HG03457 (cell line): ENCODE results near the gene ARL11.

Experiments
- ATAC-seq: cut with Tn5 transposase; IDR thresholded peaks from one replicate; pipeline ENCODE4 v1.9.1; 2021; ENCODE audit warnings: moderate number of reproducible peaks; ENCODE audit not compliant: unreplicated experiment

Gene ARL11

GRCh38 chr13:49646688-49647087, 18.4 kb downstream of the ARL11 start:
- no peak for ATAC-seq

GRCh38 chr13:49649244-49649962, 21.1 kb downstream of the ARL11 start:
- no peak for ATAC-seq

GRCh38 chr13:49649963-49650312, 21.6 kb downstream of the ARL11 start:
- ATAC-seq = no peak

- no peak for ATAC-seq
Measured at GRCh38 chr13:49651570-49652354, 23.5 kb downstream of the ARL11 start.

- ATAC-seq = no peak
Measured at GRCh38 chr13:49652355-49653305, 24.3 kb downstream of the ARL11 start.

GRCh38 chr13:49653478-49653877, 25.2 kb downstream of the ARL11 start:
- ATAC-seq = no peak

GRCh38 chr13:49654011-49654410, 25.7 kb downstream of the ARL11 start:
- ATAC-seq = no peak

- ATAC-seq = no peak
Measured at GRCh38 chr13:49655906-49656305, 27.6 kb downstream of the ARL11 start.

GRCh38 chr13:49657241-49657641, 28.9 kb downstream of the ARL11 start:
- no peak for ATAC-seq

GRCh38 chr13:49664606-49665005, 36.3 kb downstream of the ARL11 start:
- no peak for ATAC-seq

GRCh38 chr13:49667773-49668172, 39.5 kb downstream of the ARL11 start:
- ATAC-seq = no peak

GRCh38 chr13:49669735-49670309, 41.5 kb downstream of the ARL11 start:
- no peak for ATAC-seq

- no peak for ATAC-seq
Measured at GRCh38 chr13:49670828-49671227, 42.5 kb downstream of the ARL11 start.

GRCh38 chr13:49676581-49677298, 48.4 kb downstream of the ARL11 start:
- ATAC-seq = no peak

- no peak for ATAC-seq
Measured at GRCh38 chr13:49678191-49678914, 50.0 kb downstream of the ARL11 start.

- no peak for ATAC-seq
Measured at GRCh38 chr13:49679246-49679645, 50.9 kb downstream of the ARL11 start.

GRCh38 chr13:49681842-49682435, 53.6 kb downstream of the ARL11 start:
- ATAC-seq = no peak
